HG03520 (cell line): Measurements from ENCODE around the gene WDR53.
"Not testable (repeated sequence)": the region's sequence is repeated elsewhere in the genome, so short reads cannot be mapped to it uniquely, and the experiment has no call there.

ENCODE experiments used
- ATAC-seq: cut with Tn5 transposase; IDR thresholded peaks from one replicate; pipeline ENCODE4 v1.9.1; 2021; ENCODE audit warnings: mild to moderate bottlenecking, moderate library complexity; ENCODE audit not compliant: unreplicated experiment

WDR53 gene

GRCh38 chr3:196559826-196560225, 8.5 kb downstream of the WDR53 start:
- ATAC-seq = no peak

- ATAC-seq = no peak
These were observed 9.9 kb downstream of the WDR53 start for GRCh38 chr3:196558476-196558875.

DNA sequence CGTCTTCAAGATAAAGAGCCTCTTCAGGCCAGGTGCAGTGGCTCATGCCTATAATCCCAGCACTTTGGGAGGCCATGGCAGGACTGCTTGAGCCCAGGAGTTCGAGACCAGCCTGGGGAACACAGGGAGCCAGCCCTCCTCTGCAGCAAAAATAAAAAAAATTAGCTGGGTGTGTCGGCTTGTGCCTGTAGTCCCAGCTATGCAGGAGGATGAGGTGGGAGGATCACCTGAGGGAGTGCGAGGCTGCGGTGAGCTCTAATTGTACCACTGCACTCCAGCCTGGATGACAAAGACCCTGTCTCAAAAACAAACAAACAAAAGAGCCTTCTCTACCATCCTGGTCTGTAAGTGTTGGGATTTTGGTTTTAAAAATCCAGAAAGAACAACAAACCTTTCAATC, 11.1 kb downstream of the WDR53 start:
- no peak for ATAC-seq

DNA sequence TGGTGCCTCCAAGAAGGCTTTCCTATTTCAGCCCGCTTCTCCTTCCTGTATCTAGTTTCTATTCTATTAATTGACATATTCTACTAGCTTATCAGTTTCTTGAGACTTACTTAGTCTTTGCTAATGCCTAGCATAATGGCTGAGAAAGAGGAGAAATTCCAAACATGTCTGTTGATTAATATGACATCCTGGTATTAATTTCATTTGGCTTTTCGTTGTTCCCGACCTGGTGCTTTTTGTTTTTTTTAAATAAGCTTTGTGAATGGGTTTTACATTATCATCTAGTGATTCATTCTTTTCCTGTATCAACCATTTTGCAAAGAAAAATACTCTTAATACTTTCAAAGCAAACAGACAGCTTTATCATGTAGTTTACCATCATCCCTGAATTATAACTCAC, 13.1 kb downstream of the WDR53 start:
- ATAC-seq = no peak

- ATAC-seq = no peak
These were observed 14.1 kb downstream of the WDR53 start for GRCh38 chr3:196554205-196554604.

- no peak for ATAC-seq
These were observed 14.8 kb downstream of the WDR53 start for GRCh38 chr3:196553551-196553950.

- no peak for ATAC-seq
These were observed 16.1 kb downstream of the WDR53 start for GRCh38 chr3:196552253-196552652.

- not testable (repeated sequence) for ATAC-seq
These were observed 18.2 kb downstream of the WDR53 start for GRCh38 chr3:196550172-196550571.

DNA sequence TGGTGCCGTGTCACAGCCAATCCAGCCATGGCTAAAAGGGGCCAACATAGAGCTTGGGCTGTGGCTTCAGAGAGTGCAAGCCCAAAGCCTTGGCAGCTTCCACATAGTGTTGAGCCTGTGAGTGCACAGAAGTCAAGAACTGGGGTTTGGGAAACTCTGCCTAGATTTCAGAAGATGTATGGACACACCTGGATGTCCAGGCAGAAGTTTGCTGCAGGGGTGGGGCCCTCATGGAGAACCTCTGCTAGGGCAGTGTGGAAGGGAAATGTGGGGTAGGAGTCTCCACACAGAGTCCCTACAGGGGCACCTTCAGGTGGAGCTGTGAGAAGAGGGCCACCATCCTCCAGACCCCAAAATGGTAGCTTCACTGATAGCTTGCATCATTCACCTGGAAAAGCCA, 19.0 kb downstream of the WDR53 start:
- ATAC-seq = not testable (repeated sequence)

DNA sequence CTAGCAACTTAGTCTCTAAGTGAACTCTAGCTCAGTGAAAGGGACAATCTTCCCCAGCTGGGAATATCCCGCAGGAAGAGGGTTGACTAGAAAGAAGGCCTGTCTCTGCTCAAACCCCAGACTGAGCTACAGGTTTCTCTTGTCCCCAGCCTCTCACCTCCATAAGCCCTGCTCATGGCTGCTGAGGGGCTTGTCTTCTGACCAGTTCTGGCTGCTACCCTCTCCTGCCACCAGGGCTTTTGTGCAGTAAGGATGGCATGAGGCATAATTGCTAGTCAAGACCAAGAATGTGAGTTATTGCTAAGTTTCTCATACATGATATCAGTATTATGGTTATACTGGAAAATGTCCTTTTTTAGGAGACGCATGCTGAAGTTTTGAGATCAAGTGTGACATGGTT, 21.3 kb downstream of the WDR53 start:
- ATAC-seq = no peak

GRCh38 chr3:196546537-196546936, 21.8 kb downstream of the WDR53 start:
- no peak for ATAC-seq

GRCh38 chr3:196544491-196544992, 23.8 kb downstream of the WDR53 start:
- ATAC-seq = no peak

DNA sequence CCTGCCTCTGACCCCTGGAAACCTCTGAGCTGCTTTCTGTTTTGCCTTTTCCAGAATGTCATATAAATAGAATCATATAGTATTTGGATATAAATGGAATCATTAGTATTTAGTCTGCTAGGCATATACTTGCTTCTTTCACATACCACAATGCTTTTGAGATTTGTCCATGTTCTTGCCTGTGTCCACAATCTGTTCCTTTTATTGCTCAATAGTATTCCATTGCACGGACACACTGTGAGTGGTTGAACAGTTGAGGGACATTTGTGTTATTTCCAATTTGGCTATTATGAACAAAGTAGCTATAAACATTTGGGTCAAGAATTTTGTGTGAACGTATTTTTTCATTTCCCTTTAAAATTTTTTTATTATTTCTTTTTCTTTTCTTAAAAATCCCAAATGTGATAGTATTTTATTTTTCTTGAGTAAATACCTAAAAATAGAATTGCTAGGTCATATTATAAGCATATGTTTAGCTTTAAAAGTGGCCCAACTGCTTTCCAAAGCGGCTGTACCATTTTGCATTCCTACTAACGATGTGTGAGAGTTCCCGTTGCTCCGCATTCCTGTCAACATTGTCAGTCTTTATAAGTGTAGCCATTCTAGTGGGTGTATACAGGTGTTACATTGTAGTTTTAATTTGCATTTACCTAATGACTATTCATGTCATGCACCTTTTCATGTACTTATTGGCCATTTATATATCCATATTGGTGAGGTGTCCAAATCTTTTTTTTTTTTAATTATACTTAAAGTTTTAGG, 26.5 kb downstream of the WDR53 start:
- ATAC-seq = no peak

DNA sequence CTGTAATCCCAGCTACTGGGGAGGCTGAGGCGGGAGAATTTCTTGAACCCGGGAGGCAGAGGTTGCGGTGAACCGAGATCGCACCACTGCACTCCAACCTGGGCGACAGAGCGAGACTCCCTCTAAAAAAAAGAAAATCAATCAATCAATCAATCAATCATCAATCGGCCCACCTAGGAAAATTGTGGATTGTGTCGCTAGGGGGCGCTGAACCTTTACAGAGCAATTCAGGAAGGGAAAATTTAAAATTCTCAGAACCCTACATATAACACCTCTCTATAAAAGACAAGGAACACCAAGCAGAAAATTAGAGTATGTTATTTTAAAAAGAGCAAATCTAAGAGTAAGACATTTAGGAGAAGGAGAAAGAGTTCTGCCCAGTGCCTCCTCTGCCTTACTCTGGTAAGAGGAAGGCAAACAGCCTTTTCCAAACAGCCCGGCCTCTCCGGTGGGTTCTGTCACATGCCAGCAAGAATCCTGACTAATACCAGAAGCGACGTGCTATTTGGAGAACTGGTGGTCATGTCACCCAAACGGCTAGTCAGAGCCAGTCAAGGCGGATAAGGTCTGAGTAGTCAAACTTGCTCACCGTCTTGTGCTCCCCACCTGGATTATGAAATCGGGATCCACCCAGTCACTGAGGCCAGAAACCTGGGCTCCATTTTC, 30.9 kb downstream of the WDR53 start:
- no peak for ATAC-seq

GRCh38 chr3:196533260-196533681, 35.1 kb downstream of the WDR53 start:
- no peak for ATAC-seq

GRCh38 chr3:196531418-196531817, 36.9 kb downstream of the WDR53 start:
- ATAC-seq = no peak

DNA sequence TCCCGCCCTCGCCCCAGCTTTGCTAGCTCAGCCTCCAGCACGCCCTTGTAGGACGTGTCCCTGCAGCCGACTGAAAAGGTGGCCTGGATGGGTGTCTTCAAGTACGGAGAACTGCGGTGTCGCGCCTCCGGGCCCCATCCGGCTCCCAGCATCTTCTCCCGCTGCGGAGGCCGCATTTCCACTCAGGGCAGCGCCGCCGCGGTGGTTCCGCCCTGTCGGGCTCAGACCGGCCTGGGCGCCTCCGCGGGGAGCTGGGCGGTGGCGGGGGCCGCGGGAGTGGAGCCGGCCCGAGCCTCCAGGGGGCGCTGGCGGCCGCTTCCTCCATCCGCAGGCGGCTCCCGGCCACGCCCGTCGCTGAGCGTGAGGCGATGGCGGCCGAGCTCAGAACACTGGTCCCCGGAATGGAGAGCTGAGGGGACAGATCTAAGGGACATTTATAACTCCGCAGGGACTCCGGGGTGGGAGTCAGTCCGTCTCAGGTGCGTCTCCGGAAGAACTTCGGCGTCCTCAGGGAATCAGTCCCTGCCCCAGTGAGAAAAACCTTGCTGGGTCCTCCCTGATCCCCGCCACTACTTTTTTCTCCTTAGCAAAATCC, 39.6 kb downstream of the WDR53 start:
- peak; percentile 73 for ATAC-seq

- no peak for ATAC-seq
These were observed 43.2 kb downstream of the WDR53 start for GRCh38 chr3:196525141-196525540.

DNA sequence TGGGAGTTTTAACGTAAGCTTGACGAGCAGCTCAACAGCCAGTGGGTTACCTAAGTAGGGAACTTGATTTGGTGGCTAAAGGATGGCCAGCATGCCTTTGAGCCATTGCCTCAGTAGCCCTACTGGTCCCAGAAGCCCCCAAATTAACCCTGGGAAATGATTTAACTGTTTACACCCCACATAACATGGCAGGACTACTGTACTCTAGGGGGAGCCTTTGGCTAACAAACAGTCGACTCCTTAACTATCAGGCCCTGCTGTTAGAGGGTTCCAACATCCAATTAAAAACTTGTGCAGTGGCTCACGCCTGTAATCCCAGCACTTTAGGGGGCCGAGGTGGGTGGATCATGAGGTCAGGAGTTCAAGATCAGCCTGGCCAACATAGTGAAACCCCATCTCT, 43.8 kb downstream of the WDR53 start:
- no peak for ATAC-seq

DNA sequence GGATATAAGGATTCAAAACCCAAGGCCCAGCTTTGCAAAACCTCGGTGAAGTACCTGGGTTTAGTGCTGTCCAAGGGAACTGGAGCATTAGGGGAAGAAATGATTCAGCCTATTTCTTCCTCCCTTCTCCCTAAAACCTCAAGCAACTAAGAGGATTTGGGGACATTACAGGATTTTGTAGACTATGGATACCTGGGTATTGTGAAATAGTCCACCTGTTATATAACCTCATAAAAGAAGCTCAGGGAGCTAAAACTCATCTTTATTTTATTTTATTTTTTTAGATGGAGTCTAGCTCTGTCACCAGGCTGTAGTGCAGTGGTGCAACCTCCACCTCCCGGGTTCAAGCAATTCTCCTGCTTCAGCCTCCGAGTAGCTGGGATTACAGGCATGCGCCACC, 44.5 kb downstream of the WDR53 start:
- no peak for ATAC-seq

- not testable (repeated sequence) for ATAC-seq
These were observed 47.1 kb downstream of the WDR53 start for GRCh38 chr3:196521291-196521690.

DNA sequence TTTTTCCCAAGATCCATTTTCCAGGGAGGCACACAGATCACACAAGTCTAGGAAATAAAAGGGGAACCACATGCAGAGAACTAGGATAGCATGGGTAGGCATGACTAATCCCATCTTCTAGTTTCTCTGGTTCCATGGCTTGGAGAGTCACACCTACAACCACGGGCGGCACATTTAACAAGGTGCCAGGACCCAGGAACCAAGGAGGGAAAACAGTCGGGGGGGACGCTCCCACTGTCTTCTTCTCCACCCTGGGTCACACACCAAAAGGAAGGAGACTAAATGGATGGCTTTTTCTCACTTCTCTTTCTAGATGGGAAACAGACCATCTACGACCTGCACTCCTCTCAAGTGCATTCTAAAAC, 48.7 kb downstream of the WDR53 start:
- no peak for ATAC-seq
